ENCODE measurements around the gene SUGP2. TPM values are rescaled to one million over a fixed set of nuclear protein-coding genes. Genes with fewer than 3 reads are reported as not detected.

SUGP2 gene
- total RNA-seq, 4 donors from 2014 or later = 32.1 to 58.7 (median 38.7) TPM

GRCh38 chr19:19076476-19076875 is 43.2 kb upstream of the SUGP2 start:
- no peak for DNase-seq (ENCODE audit: low spot score in 2 of 2)
- no peak for TF ChIP-seq POLR2AphosphoS5 (IDR thresholded peaks at IDR 0.05)
- TF ChIP-seq POLR2A (IDR thresholded peaks at IDR 0.05) = no peak
- no peak for TF ChIP-seq EP300 (IDR thresholded peaks at IDR 0.05)
- TF ChIP-seq CTCF (IDR thresholded peaks at IDR 0.05) = no peak
- H3K4me1 ChIP-seq = no peaks in the 10 kb centered on the region
- no peaks in the 10 kb centered on the region for H3K27me3 ChIP-seq
- WGBS = 75% methylated on average over 1 of the region's 1 CpG
- no peaks in the 10 kb centered on the region for H3K36me3 ChIP-seq
- no peak overlapping the region for H3K4me3 ChIP-seq
- no peak overlapping the region for H3K27ac ChIP-seq
- H3K9me3 ChIP-seq = no peaks in the 10 kb centered on the region

GRCh38 chr19:19075126-19075525 is 41.8 kb upstream of the SUGP2 start:
- no peak overlapping the region for H3K27ac ChIP-seq
- DNase-seq (ENCODE audit: low spot score in 2 of 2) = no peak
- 88% methylated on average over 8 of the region's 8 CpGs for WGBS
- no peaks in the 10 kb centered on the region for H3K4me1 ChIP-seq
- H3K36me3 ChIP-seq = no peaks in the 10 kb centered on the region
- TF ChIP-seq EP300 (IDR thresholded peaks at IDR 0.05) = no peak
- TF ChIP-seq POLR2A (IDR thresholded peaks at IDR 0.05) = no peak
- no peak for TF ChIP-seq POLR2AphosphoS5 (IDR thresholded peaks at IDR 0.05)
- TF ChIP-seq CTCF (IDR thresholded peaks at IDR 0.05) = no peak
- H3K4me3 ChIP-seq = no peak overlapping the region
- no peaks in the 10 kb centered on the region for H3K27me3 ChIP-seq
- no peaks in the 10 kb centered on the region for H3K9me3 ChIP-seq

- DNase-seq (ENCODE audit: low spot score in 2 of 2) = no peak
- Histone ChIP-seq H3K4me3 (no peak overlapping the region), H3K36me3 (no peaks in the 10 kb centered on the region), H3K27me3 (no peaks in the 10 kb centered on the region), H3K9me3 (no peaks in the 10 kb centered on the region), H3K4me1 (peaks cover under 1% of the 10 kb centered on the region), H3K27ac (no peak overlapping the region)
- 75% methylated on average over 13 of the region's 13 CpGs for WGBS
- no peak for TF ChIP-seq EP300 (IDR thresholded peaks at IDR 0.05)
- TF ChIP-seq POLR2A (IDR thresholded peaks at IDR 0.05) = no peak
- no peak for TF ChIP-seq POLR2AphosphoS5 (IDR thresholded peaks at IDR 0.05)
- TF ChIP-seq CTCF (IDR thresholded peaks at IDR 0.05) = no peak
Observed at GRCh38 chr19:19074196-19074882, 41.0 kb upstream of the SUGP2 start.

GRCh38 chr19:19071897-19072296 is 38.6 kb upstream of the SUGP2 start:
- H3K4me1 ChIP-seq = peaks cover 15% of the 10 kb centered on the region
- H3K36me3 ChIP-seq = no peaks in the 10 kb centered on the region
- WGBS = 95% methylated on average over 8 of the region's 8 CpGs
- H3K27ac ChIP-seq = no peak overlapping the region
- H3K27me3 ChIP-seq = no peaks in the 10 kb centered on the region
- H3K4me3 ChIP-seq = no peak overlapping the region
- H3K9me3 ChIP-seq = no peaks in the 10 kb centered on the region
- no peak for DNase-seq (ENCODE audit: low spot score in 2 of 2)
- TF ChIP-seq POLR2AphosphoS5 (IDR thresholded peaks at IDR 0.05) = no peak
- TF ChIP-seq EP300 (IDR thresholded peaks at IDR 0.05) = no peak
- TF ChIP-seq POLR2A (IDR thresholded peaks at IDR 0.05) = no peak
- TF ChIP-seq CTCF (IDR thresholded peaks at IDR 0.05) = no peak

- Histone ChIP-seq H3K4me1 (peaks cover 37% of the 10 kb centered on the region), H3K4me3 (no peak overlapping the region), H3K27ac (no peak overlapping the region), H3K36me3 (no peaks in the 10 kb centered on the region), H3K9me3 (no peaks in the 10 kb centered on the region), H3K27me3 (no peaks in the 10 kb centered on the region)
- WGBS = 60% methylated on average over 11 of the region's 11 CpGs
- DNase-seq (ENCODE audit: low spot score in 2 of 2) = no peak
- TF ChIP-seq POLR2AphosphoS5 (IDR thresholded peaks at IDR 0.05) (no peak), EP300 (IDR thresholded peaks at IDR 0.05) (no peak), CTCF (IDR thresholded peaks at IDR 0.05) (no peak), POLR2A (IDR thresholded peaks at IDR 0.05) (no peak)
Observed at GRCh38 chr19:19068659-19069654, 35.6 kb upstream of the SUGP2 start.
